DND-41 (cell line): Measurements from ENCODE around the gene CPLANE2.

Source experiments
- ATAC-seq: fragments of 200-7000 bp; cut with Tn5 transposase; 3 replicates; pipeline ENCODE4 v1.9.1; 2021; ENCODE audit warnings: low read depth; ENCODE audit not compliant: insufficient read depth
- DNase-seq: peaks from one replicate; pipeline ENCODE4 v3.0.0-alpha.2; 2020
- H2AFZ ChIP-seq: 2 replicates; pipeline ENCODE4 v1.6.0; 2012; ENCODE audit warnings: low read depth, low read length
- H3K27ac ChIP-seq: 2 replicates; pipeline ENCODE4 v1.5.1; 2012; ENCODE audit warnings: low read length, inconsistent platforms
- H3K27me3 ChIP-seq: fragments of 200-600 bp; sonication (generic); 2 replicates; pipeline ENCODE4 v1.6.0; 2012; ENCODE audit warnings: low read length, mild to moderate bottlenecking, inconsistent platforms; ENCODE audit not compliant: insufficient read depth, poor library complexity
- H3K36me3 ChIP-seq: 2 replicates; pipeline ENCODE4 v1.5.1; 2012; ENCODE audit warnings: low read length, inconsistent platforms; ENCODE audit not compliant: insufficient read depth
- H3K4me1 ChIP-seq: 2 replicates; pipeline ENCODE4 v1.5.1; 2012; ENCODE audit warnings: mild to moderate bottlenecking, low read length; ENCODE audit not compliant: insufficient read depth
- H3K4me2 ChIP-seq: 2 replicates; pipeline ENCODE4 v1.6.0; 2012; ENCODE audit warnings: mild to moderate bottlenecking, moderate library complexity, low read length, inconsistent platforms; ENCODE audit not compliant: insufficient read depth
- H3K4me3 ChIP-seq, 2 experiments: fragments of 200-600 bp in 1 of 2; shearing (Covaris generic) in 1 of 2; 2 replicates each; pipeline ENCODE4 v1.5.1; 2012 to 2016; ENCODE audit warnings: inconsistent platforms in 2 of 2, low read length in 2 of 2, mild to moderate bottlenecking in 2 of 2, low read depth in 1 of 2, moderate library complexity in 1 of 2
- H3K79me2 ChIP-seq: 2 replicates; pipeline ENCODE4 v1.6.0; 2012; ENCODE audit warnings: low read length, inconsistent platforms; ENCODE audit not compliant: insufficient read depth
- H3K9ac ChIP-seq: 2 replicates; pipeline ENCODE4 v1.6.0; 2012; ENCODE audit warnings: low read depth, mild to moderate bottlenecking, inconsistent platforms, low read length, moderate library complexity
- H3K9me3 ChIP-seq: 2 replicates; pipeline ENCODE4 v1.5.1; 2012; ENCODE audit warnings: low read length, moderate library complexity, mild to moderate bottlenecking, inconsistent platforms; ENCODE audit not compliant: insufficient read depth, severe bottlenecking
- H4K20me1 ChIP-seq: 2 replicates; pipeline ENCODE4 v1.6.0; 2012; ENCODE audit warnings: low read length; ENCODE audit not compliant: insufficient read depth
- CTCF ChIP-seq: IDR thresholded peaks from 2 replicates; pipeline ENCODE4 v1.5.1; 2012; ENCODE audit warnings: borderline replicate concordance, low read length, moderate library complexity, mild to moderate bottlenecking; ENCODE audit not compliant: poor library complexity, severe bottlenecking; ENCODE audit errors: extremely low read depth
- EZH2 ChIP-seq: IDR thresholded peaks from 3 replicates; pipeline ENCODE4 v1.6.1; 2012; ENCODE audit warnings: borderline replicate concordance, low read depth, mild to moderate bottlenecking, moderate library complexity, low read length, inconsistent platforms; ENCODE audit not compliant: severe bottlenecking

CPLANE2 gene

GRCh38 chr1:16279186-16279585 lies 42.2 kb upstream of the CPLANE2 start:
- H3K27me3 ChIP-seq = no peaks in the 10 kb centered on the region
- H2AFZ ChIP-seq = no peak overlapping the region
- H3K4me3 ChIP-seq = no peak overlapping the region
- no peak overlapping the region for H3K27ac ChIP-seq
- peaks cover 2% of the 10 kb centered on the region for H3K36me3 ChIP-seq
- no peaks in the 10 kb centered on the region for H4K20me1 ChIP-seq
- H3K4me2 ChIP-seq = no peak overlapping the region
- H3K9me3 ChIP-seq = no peaks in the 10 kb centered on the region
- no peaks in the 10 kb centered on the region for H3K4me1 ChIP-seq
- H3K9ac ChIP-seq = no peak overlapping the region
- no peak for TF ChIP-seq EZH2
- no peak for TF ChIP-seq CTCF
- DNase-seq (no peak), ATAC-seq (no peak)
- H3K79me2 ChIP-seq = peaks cover 9% of the 10 kb centered on the region; the same call in 1 of the 2 replicates

GRCh38 chr1:16276302-16277030 lies 39.5 kb upstream of the CPLANE2 start:
- H3K27me3 ChIP-seq = no peaks in the 10 kb centered on the region
- no peaks in the 10 kb centered on the region; the same call in 1 of the 2 replicates for H3K36me3 ChIP-seq
- no peaks in the 10 kb centered on the region for H3K9me3 ChIP-seq
- H4K20me1 ChIP-seq = peaks cover 10% of the 10 kb centered on the region; the same call in 1 of the 2 replicates
- no peak for DNase-seq
- H3K9ac ChIP-seq = no peak overlapping the region
- TF ChIP-seq EZH2 (no peak), CTCF (no peak)
- ATAC-seq = no peak
- H3K4me2 ChIP-seq = no peak overlapping the region
- H2AFZ ChIP-seq = no peak overlapping the region
- H3K27ac ChIP-seq = no peak overlapping the region
- peaks cover 12% of the 10 kb centered on the region for H3K79me2 ChIP-seq
- no peaks in the 10 kb centered on the region for H3K4me1 ChIP-seq
- no peak overlapping the region for H3K4me3 ChIP-seq

GRCh38 chr1:16275591-16275990 lies 38.6 kb upstream of the CPLANE2 start:
- H3K4me2 ChIP-seq = no peak overlapping the region
- H2AFZ ChIP-seq = no peak overlapping the region
- peaks cover 15% of the 10 kb centered on the region; the same call in 1 of the 2 replicates for H3K79me2 ChIP-seq
- no peak overlapping the region for H3K4me3 ChIP-seq
- no peak for TF ChIP-seq CTCF
- no peak for TF ChIP-seq EZH2
- DNase-seq = no peak
- H3K36me3 ChIP-seq = no peaks in the 10 kb centered on the region; the same call in 1 of the 2 replicates
- H3K27me3 ChIP-seq = no peaks in the 10 kb centered on the region
- no peak for ATAC-seq
- no peak overlapping the region for H3K9ac ChIP-seq
- H3K27ac ChIP-seq = no peak overlapping the region
- peaks cover 10% of the 10 kb centered on the region; the same call in 1 of the 2 replicates for H4K20me1 ChIP-seq
- no peaks in the 10 kb centered on the region for H3K9me3 ChIP-seq
- H3K4me1 ChIP-seq = no peaks in the 10 kb centered on the region
